Measurements from ENCODE around the gene LINGO3. TPM values are rescaled to one million over a fixed set of nuclear protein-coding genes. Genes with fewer than 3 reads are reported as not detected.
"Not testable (repeated sequence)": the region's sequence is repeated elsewhere in the genome, so short reads cannot be mapped to it uniquely, and the experiment has no call there.

Gene LINGO3
- total RNA-seq, 1 experiment from 2014 or later = 2.0 TPM

GRCh38 chr19:2282062-2282861, 25.7 kb downstream of the LINGO3 start, which contains the start of gene PEAK3:
Gene PEAK3, minus strand, starts transcription at chr19:2282175. Its CDS starts 1,244 bp downstream, at chr19:2280931.
- ATAC-seq (peak; percentile 77), DNase-seq (ENCODE audit: low spot score) (peak; percentile 70)
- Mint-ChIP-seq H3K27me3 (ENCODE audit: low read depth) (peaks cover 15% of the 10 kb centered on the region), H3K4me3 (peak within 1 kb of the TSS; percentile 67), H3K9me3 (no peaks in the 10 kb centered on the region), H3K27ac (no peak within 1 kb of the TSS), H3K36me3 (no peaks in the 10 kb centered on the region), H3K4me1 (peaks cover 5% of the 10 kb centered on the region; the same call in 1 of the 2 replicates)
- TF ChIP-seq GTF2I (CRISPR knock-in tag; conservative IDR thresholded peaks at IDR 0.05) (0 out of 2 replicates have a peak, but pooled peaks have one; percentile 3), FOXK1 (CRISPR knock-in tag; IDR thresholded peaks at IDR 0.05) (peak; percentile 31; the same call in 1 of the 2 replicates), PREB (CRISPR knock-in tag; IDR thresholded peaks at IDR 0.05; ENCODE audit: borderline replicate concordance) (no peak), E2F5 (CRISPR knock-in tag; IDR thresholded peaks at IDR 0.05) (peak; percentile 58; the same call in 1 of the 2 replicates)
- CTCF ChIA-PET = interaction anchor here (0.6 to 2.4 kb wide), 3 partner anchors 33 to 60 kb away, joined by 3 to 13 read pairs (median 3); partner anchors contain the start of gene PLEKHJ1
- POLR2A ChIA-PET = no interaction called here

GRCh38 chr19:2281265-2282061, 26.5 kb downstream of the LINGO3 start:
- H3K4me3 Mint-ChIP-seq = peak overlapping the region; percentile 67
- ATAC-seq = peak; percentile 12
- H3K27me3 Mint-ChIP-seq (ENCODE audit: low read depth) = peaks cover 10% of the 10 kb centered on the region
- POLR2A ChIA-PET; H3K27ac Mint-ChIP-seq; H3K36me3 Mint-ChIP-seq; H3K4me1 Mint-ChIP-seq; DNase-seq (ENCODE audit: low spot score); H3K9me3 Mint-ChIP-seq: not testable (repeated sequence)
- CTCF ChIA-PET = interaction anchor here (2.4 kb wide), 1 partner anchor 34 kb away, joined by 13 read pairs; no protein-coding TSS in a partner anchor

GRCh38 chr19:2280633-2281264, 27.2 kb downstream of the LINGO3 start:
- Mint-ChIP-seq H3K4me1 (peaks cover 5% of the 10 kb centered on the region; the same call in 1 of the 2 replicates), H3K4me3 (no peak overlapping the region), H3K27ac (no peak overlapping the region), H3K27me3 (ENCODE audit: low read depth) (peaks cover 8% of the 10 kb centered on the region), H3K36me3 (no peaks in the 10 kb centered on the region), H3K9me3 (no peaks in the 10 kb centered on the region)
- ChIA-PET POLR2A (no interaction called here), CTCF (interaction anchor here (0.7 kb wide), 1 partner anchor 10 kb away, joined by 3 read pairs; no protein-coding TSS in a partner anchor)
- ATAC-seq (no peak; the same call in 1 of the 2 replicates), DNase-seq (ENCODE audit: low spot score) (no peak)
- no peak for TF ChIP-seq ATF3 (CRISPR knock-in tag; conservative IDR thresholded peaks at IDR 0.05)
- TF ChIP-seq SMAD4 (CRISPR knock-in tag; IDR thresholded peaks at IDR 0.05) = no peak
- no peak for TF ChIP-seq ZNF219 (CRISPR knock-in tag; IDR thresholded peaks at IDR 0.05; ENCODE audit: borderline replicate concordance)
- TF ChIP-seq OVOL2 (CRISPR knock-in tag; IDR thresholded peaks at IDR 0.05; ENCODE audit: borderline replicate concordance) = no peak
- TF ChIP-seq MLX (CRISPR knock-in tag; IDR thresholded peaks at IDR 0.05) = no peak
- no peak for TF ChIP-seq IRF1 (CRISPR knock-in tag; IDR thresholded peaks at IDR 0.05)
- no peak for TF ChIP-seq JAZF1 (CRISPR knock-in tag; IDR thresholded peaks at IDR 0.05)
- TF ChIP-seq NFYB (CRISPR knock-in tag; conservative IDR thresholded peaks at IDR 0.05; ENCODE audit: low read depth) = no peak
- TF ChIP-seq ZNF671 (CRISPR knock-in tag; IDR thresholded peaks at IDR 0.05) = no peak
- no peak for TF ChIP-seq PRDM15 (CRISPR knock-in tag; IDR thresholded peaks at IDR 0.05)
- no peak for TF ChIP-seq E2F5 (CRISPR knock-in tag; IDR thresholded peaks at IDR 0.05)
- TF ChIP-seq PREB (CRISPR knock-in tag; IDR thresholded peaks at IDR 0.05; ENCODE audit: borderline replicate concordance) = no peak
- TF ChIP-seq CDX4 (CRISPR knock-in tag; IDR thresholded peaks at IDR 0.05; ENCODE audit: borderline replicate concordance) = no peak
